Measurements from ENCODE around the gene SMIM24.

The SMIM24 gene

GRCh38 chr19:3496392-3497273 is 16.3 kb upstream of the SMIM24 start:
- DNase-seq = no peak

- no peak for DNase-seq
Measured at GRCh38 chr19:3494559-3494958, 14.2 kb upstream of the SMIM24 start.

- DNase-seq = no peak
Measured at GRCh38 chr19:3494051-3494450, 13.7 kb upstream of the SMIM24 start.

- no peak for DNase-seq
Measured at GRCh38 chr19:3493651-3494050, 13.3 kb upstream of the SMIM24 start.

GRCh38 chr19:3492919-3493318 is 12.6 kb upstream of the SMIM24 start:
- DNase-seq = no peak

- no peak for DNase-seq
Measured at GRCh38 chr19:3492131-3492839, 12.0 kb upstream of the SMIM24 start.

- no peak for DNase-seq
Measured at GRCh38 chr19:3491396-3492119, 11.2 kb upstream of the SMIM24 start.

- no peak for DNase-seq
Measured at GRCh38 chr19:3483226-3483628, 2.9 kb upstream of the SMIM24 start, which contains the start of gene SMIM44. TSS of gene SMIM44 (minus strand) at chr19:3483441. CDS start at chr19:3483403, 38 bp downstream.

- no peak for DNase-seq
Measured at GRCh38 chr19:3482507-3483225, 2.3 kb upstream of the SMIM24 start.

- no peak for DNase-seq
Measured at GRCh38 chr19:3481241-3482090, 1.1 kb upstream of the SMIM24 start.

GRCh38 chr19:3479834-3480215 is 500 bp downstream of the SMIM24 start:
- DNase-seq = no peak

GRCh38 chr19:3479177-3479833 is 1.0 kb downstream of the SMIM24 start:
- DNase-seq = peak; percentile 60 to 65

- DNase-seq = peak in 1 of 2 donors; percentile 6
Measured at GRCh38 chr19:3478409-3479176, 1.7 kb downstream of the SMIM24 start.

GRCh38 chr19:3477951-3478350 is 2.4 kb downstream of the SMIM24 start:
- no peak for DNase-seq

GRCh38 chr19:3477506-3477905 is 2.8 kb downstream of the SMIM24 start:
- no peak for DNase-seq

- DNase-seq = no peak
Measured at GRCh38 chr19:3476830-3477229, 3.5 kb downstream of the SMIM24 start.

- DNase-seq = no peak
Measured at GRCh38 chr19:3475449-3475848, 4.9 kb downstream of the SMIM24 start.

GRCh38 chr19:3474614-3475013 is 5.7 kb downstream of the SMIM24 start:
- no peak for DNase-seq

- DNase-seq = no peak
Measured at GRCh38 chr19:3474010-3474409, 6.3 kb downstream of the SMIM24 start.

All from inflammatory macrophage (primary cell).